ENCODE measurements around the gene CACNB2.

Gene CACNB2

DNA sequence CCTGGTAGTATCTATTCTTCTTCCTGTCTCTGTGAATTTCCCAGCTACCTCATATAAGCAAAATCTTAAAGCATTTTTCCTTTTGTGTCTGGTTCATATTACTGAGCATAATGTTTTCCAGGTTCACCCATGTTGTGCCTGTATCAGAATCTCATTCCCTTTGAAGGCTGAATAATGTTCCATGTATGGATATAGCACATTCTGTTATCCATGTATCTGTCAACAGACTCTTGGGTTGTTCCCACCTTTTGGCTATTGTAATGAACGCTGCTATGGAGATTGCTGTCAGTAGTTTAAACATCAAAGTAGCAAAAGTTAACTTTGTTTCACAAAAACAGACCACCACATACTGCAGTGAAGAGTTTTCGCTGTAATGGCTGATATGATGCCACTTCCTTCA is 411.2 kb downstream of the CACNB2 start:
- TF ChIP-seq, protein P1, sequence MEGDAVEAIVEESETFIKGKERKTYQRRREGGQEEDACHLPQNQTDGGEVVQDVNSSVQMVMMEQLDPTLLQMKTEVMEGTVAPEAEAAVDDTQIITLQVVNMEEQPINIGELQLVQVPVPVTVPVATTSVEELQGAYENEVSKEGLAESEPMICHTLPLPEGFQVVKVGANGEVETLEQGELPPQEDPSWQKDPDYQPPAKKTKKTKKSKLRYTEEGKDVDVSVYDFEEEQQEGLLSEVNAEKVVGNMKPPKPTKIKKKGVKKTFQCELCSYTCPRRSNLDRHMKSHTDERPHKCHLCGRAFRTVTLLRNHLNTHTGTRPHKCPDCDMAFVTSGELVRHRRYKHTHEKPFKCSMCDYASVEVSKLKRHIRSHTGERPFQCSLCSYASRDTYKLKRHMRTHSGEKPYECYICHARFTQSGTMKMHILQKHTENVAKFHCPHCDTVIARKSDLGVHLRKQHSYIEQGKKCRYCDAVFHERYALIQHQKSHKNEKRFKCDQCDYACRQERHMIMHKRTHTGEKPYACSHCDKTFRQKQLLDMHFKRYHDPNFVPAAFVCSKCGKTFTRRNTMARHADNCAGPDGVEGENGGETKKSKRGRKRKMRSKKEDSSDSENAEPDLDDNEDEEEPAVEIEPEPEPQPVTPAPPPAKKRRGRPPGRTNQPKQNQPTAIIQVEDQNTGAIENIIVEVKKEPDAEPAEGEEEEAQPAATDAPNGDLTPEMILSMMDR (IDR thresholded peaks at IDR 0.05) = no peak
- DNase-seq = no peak
- Histone ChIP-seq H3K9me3 (no peaks in the 10 kb centered on the region), H3K4me3 (no peak overlapping the region), H3K36me3 (peaks cover 12 to 42% (median 40%) of the 10 kb centered on the region in 3 donors), H3K4me1 (no peaks in the 10 kb centered on the region), H3K27ac (no peak overlapping the region), H3K27me3 (no peaks in the 10 kb centered on the region)
- intact Hi-C loops (cut with DNase I; ENCODE audit: low total_unique reads) = no loop called here

DNA sequence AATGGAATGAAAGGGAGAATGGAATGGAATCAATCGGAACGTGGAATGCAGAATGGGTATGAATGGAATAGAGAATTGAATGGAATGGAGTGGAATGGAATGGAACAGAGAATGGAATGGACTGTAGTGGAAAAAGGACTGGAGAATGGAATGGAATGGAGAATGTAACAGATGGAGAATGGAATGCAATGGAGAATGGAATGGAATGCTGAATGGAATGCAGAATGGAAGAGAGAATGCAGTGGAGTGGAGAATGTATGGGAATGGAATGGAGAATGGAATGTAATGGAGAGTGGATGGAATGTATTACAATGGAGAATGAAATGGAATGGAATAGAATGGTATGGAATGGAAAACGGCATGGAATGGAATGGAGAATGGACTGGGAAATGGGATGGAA is 414.3 kb downstream of the CACNB2 start:
- Histone ChIP-seq H3K27me3 (no peaks in the 10 kb centered on the region), H3K36me3 (peaks cover 20 to 71% (median 46%) of the 10 kb centered on the region in 3 donors), H3K27ac (no peak overlapping the region), H3K9me3 (no peaks in the 10 kb centered on the region), H3K4me1 (no peaks in the 10 kb centered on the region), H3K4me3 (no peak overlapping the region)
- no peak for DNase-seq
- TF ChIP-seq, protein P1 (IDR thresholded peaks at IDR 0.05) = no peak
- intact Hi-C loops (cut with DNase I; ENCODE audit: low total_unique reads) = no loop called here

DNA sequence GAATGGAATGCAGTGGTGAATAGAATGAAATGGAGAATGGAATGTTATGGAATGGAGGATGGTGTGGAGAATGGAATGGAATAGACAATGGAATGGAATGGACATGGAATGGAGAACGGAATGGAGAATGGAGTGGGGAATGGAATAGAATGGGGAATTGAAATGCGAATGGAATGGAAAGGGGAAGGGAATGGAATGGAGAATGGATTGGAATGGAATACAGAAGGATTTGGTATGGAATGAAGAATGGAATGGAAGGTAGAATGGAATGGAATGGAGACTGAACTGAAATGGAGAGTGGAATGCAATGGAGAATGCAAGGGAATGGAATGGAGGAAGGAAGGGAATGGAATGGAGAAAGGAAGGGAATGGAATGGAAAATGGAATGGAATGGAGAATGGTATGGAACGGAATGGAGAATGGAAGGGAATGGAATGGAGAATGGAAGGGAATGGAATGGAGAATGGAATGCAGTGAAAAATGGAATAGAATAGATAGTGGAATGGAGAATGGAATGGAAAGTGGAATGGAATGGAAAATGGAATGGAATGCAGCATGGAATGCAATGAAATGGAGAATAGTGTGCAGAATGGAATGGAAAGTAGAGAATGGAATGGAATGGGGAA is 416.4 kb downstream of the CACNB2 start:
- no peaks in the 10 kb centered on the region for H3K4me1 ChIP-seq
- DNase-seq = no peak
- no peak overlapping the region for H3K4me3 ChIP-seq
- peaks cover 29 to 79% (median 53%) of the 10 kb centered on the region in 3 donors for H3K36me3 ChIP-seq
- no peaks in the 10 kb centered on the region for H3K27me3 ChIP-seq
- H3K27ac ChIP-seq = no peak overlapping the region
- intact Hi-C loops (cut with DNase I; ENCODE audit: low total_unique reads) = no loop called here
- no peaks in the 10 kb centered on the region for H3K9me3 ChIP-seq
- TF ChIP-seq, protein P1 (IDR thresholded peaks at IDR 0.05) = no peak

DNA sequence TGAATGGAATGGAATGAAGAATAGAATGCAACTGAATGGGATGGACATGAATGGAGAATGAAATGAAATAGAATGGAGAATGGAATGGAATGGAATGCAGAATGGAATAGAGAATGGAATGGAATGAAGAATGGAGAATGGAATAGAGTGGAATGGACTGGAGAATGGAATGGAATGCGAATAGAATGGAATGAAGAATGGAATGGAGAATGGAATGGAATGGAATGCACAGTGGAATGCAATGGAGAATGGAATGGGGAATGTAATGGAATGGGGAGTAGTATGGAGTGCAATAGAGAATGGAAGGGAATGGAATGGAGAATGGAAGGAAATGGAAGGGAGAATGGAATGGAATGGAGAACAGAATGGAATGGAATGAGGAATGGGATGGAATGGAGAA is 417.7 kb downstream of the CACNB2 start:
- TF ChIP-seq, protein P1 (IDR thresholded peaks at IDR 0.05) = no peak

DNA sequence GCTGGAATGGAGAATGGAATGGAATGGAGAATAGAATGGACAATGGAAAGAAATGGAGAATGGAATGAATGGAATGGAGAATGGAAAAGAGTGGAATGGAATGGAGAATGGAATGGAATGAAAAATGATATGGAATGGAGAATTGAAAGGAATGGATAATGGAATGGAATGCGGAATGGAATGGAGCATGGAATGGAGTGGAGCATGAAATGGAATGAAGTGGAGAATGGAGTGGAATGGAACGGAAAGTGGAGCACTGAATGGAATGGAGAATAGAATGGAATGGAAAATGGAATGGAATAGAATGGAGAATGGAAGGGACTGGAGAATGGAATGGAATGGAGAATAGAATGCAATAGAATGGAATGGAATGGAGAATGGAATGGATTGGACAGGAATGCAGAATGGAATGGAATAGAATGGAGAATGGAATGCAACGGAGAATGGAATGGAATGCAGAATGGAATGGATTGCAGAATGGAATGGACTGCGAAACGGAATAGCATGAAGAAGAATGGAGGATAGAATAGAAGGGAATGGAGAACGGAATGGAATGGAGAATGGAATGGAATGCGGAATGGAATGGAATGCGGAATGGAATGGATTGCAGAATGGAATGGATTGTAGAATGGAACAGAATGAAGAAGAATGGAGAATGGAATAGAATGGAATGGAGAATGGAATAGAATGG is 421.8 kb downstream of the CACNB2 start:
- TF ChIP-seq, protein P1 (IDR thresholded peaks at IDR 0.05) = no peak
- DNase-seq = no peak
- H3K9me3 ChIP-seq = no peaks in the 10 kb centered on the region
- H3K36me3 ChIP-seq = peaks cover 21 to 59% (median 34%) of the 10 kb centered on the region in 3 donors
- H3K27me3 ChIP-seq = no peaks in the 10 kb centered on the region
- intact Hi-C loops (cut with DNase I; ENCODE audit: low total_unique reads) = no loop called here
- H3K27ac ChIP-seq = no peak overlapping the region
- no peaks in the 10 kb centered on the region for H3K4me1 ChIP-seq
- no peak overlapping the region for H3K4me3 ChIP-seq

More for the DNA sequence above, 417.7 kb downstream of the CACNB2 start:
- Histone ChIP-seq H3K9me3 (no peaks in the 10 kb centered on the region), H3K27ac (no peak overlapping the region), H3K27me3 (no peaks in the 10 kb centered on the region), H3K4me3 (no peak overlapping the region), H3K36me3 (peaks cover 29 to 86% (median 59%) of the 10 kb centered on the region in 3 donors), H3K4me1 (no peaks in the 10 kb centered on the region)
- intact Hi-C loops (cut with DNase I; ENCODE audit: low total_unique reads) = no loop called here
- no peak for DNase-seq
